NT2/D1 (cell line): Measurements from ENCODE around the gene TRPC6.

Experiments
- YY1 ChIP-seq: IDR thresholded peaks from 2 replicates; pipeline ENCODE4 v1.6.1; 2011; ENCODE audit not compliant: insufficient read length, insufficient read depth
- ZNF274 ChIP-seq: IDR thresholded peaks from 2 replicates; pipeline ENCODE4 v1.6.1; 2011; ENCODE audit warnings: mild to moderate bottlenecking, low read depth, low read length

- TF ChIP-seq YY1: no peak
- no peak for TF ChIP-seq ZNF274
These were observed 125.6 kb downstream of the TRPC6 start for GRCh38 chr11:101458161-101458560.
